Stimulated activated CD4-positive, alpha-beta T cell treated with anti-CD3 and anti-CD28 coated beads, TNF-alpha, amount 100 ng/mL, for 1 hour (primary cell): ENCODE results near the gene SEMA5B.

Experiments used
- DNase-seq, 3 donors: peaks; one replicate each; pipeline ENCODE4 v3.0.0-alpha.2; 2020; ENCODE audit warnings: low read depth in 3 of 3, low spot score in 1 of 3

Gene SEMA5B

GRCh38 chr3:122926811-122927210 lies 100.8 kb downstream of the SEMA5B start:
- DNase-seq: no peak

DNA sequence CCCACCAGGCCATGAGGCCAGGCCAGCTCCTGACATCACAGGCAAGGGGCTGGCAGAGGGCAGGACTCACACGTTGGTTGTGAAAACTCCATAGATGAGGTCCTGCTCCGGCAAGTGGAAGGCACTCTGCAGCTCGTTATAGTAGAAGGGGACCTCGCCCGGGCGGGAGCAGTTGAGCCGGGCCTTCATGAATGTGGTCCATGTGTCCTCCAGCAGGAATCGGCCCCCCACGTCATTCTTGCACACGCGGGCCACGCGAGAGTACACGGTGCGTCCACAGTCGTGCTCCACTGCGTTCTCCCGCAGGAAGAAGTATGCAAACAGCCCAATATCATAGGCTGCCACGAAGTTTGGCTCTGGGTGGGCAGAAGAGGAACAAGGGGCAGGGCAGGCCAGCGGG lies 101.2 kb downstream of the SEMA5B start:
- no peak for DNase-seq

DNA sequence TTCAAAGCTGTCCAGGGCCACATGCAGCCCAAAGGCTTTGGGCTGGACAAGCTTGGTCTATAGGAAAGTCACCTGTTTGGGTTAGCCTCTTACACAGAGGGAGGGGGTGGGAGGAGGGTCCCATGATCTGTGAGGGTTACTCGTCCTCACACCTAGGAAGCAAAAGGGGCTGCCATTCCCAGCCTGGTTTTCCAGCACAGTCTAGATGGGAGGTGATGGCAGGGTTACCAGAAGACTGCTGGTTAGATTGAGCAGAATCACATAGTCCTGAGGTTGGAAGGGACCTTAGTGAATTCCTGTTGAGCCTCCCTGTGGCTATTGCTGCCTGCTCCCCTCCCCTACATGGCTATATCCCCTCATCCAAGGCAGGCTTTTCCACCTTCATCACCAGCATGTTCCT lies 101.8 kb downstream of the SEMA5B start:
- DNase-seq: no peak

DNA sequence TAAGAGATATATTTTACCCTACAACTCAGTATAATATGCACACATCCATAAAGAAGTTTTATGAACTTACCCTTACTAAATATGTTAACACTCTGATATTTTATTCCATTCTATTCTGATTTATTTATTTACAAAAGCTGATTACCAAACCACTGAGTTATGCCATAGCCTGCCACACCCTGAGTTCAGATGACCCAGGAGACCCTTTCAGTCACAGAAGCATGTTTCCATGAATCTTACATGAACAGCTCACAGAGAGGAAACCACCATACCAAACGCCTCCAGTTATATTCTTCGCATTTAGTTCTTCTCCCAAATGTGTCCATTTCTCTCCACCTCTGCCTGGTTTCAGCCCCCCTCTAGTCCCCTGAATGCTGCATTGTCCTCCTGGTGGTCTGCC lies 103.5 kb downstream of the SEMA5B start:
- no peak for DNase-seq

DNA sequence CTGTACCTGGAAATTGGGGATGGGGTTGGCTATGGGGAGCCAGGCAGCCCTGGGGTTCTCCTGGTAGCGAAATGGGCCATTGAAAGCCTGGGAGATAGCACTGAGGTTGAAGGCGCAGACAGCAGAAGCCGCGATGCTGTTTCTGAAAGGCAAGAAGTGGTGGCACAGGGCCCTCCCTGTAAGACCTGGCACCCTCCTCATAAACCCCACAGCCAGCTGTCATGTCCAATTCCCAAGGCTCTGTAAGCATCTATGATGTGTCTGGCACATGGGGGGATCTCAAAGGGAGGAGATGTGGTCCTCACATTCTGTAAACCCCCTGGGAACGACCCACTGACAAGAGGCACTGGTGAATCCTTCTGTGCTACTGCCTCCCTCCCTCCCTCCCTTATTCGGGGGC lies 104.0 kb downstream of the SEMA5B start:
- DNase-seq: no peak

DNA sequence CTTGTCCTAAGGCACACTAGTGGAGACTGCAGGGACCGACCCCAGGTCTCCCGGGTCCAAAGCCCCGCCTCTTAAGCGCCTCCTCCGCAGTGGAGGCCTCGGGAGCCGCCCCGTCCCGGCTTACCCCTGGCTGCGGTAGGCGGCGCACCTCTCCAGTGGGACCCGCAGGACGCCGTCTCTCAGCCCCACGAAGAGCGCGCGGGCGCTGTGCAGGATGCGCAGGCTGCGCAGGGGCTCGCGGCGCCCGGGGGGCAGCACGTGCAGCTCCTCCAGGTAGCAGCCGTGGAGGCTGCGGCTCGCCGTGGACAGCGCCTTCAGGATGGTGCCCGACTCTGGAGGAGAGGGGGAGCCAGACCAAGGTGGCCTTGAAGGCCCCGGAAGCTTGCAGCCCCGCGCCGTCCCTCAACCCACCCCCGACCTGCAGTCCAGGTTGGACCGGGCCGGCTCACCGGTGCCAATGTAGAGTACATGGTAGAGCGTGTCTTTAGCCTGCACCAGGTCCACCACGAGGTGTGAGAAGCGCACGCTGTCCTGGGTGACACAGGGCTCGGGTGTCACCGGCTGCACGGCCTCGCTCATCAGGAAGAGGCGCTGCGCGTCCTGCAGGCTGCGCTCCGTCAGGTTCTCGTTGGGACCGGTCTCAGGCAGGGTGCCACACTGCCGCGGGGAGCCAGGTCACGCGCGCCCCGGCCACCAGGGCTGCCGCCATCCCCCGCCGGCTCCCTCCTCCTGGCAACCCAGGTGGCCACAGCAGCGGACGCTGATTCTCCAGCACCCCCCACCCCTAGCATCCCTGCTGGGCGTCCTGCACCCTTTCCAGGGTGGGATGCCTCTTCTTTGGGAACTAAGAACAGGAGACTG lies 105.5 kb downstream of the SEMA5B start:
- no peak for DNase-seq

DNA sequence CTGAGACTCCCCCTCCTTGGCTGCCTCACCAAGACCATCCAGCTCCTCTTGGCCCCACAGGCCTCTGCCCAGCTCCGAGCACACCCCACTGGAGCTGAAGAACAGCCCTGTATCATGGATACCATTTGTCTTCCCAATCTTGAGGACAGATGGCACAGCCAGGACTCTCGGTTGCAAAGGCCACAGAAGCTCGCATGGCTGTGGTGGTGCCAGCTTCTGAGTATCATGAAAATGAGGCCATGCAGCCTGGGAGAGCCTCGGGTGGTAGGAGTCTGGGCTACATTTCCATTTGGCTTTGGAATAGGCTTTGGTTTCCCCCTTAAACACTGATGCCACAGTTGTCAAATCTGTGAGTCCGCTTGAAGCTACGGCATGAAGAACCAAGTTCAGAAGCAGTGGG lies 106.6 kb downstream of the SEMA5B start:
- DNase-seq: no peak

- DNase-seq: no peak
Observed at GRCh38 chr3:122919291-122919610, 108.3 kb downstream of the SEMA5B start.

DNA sequence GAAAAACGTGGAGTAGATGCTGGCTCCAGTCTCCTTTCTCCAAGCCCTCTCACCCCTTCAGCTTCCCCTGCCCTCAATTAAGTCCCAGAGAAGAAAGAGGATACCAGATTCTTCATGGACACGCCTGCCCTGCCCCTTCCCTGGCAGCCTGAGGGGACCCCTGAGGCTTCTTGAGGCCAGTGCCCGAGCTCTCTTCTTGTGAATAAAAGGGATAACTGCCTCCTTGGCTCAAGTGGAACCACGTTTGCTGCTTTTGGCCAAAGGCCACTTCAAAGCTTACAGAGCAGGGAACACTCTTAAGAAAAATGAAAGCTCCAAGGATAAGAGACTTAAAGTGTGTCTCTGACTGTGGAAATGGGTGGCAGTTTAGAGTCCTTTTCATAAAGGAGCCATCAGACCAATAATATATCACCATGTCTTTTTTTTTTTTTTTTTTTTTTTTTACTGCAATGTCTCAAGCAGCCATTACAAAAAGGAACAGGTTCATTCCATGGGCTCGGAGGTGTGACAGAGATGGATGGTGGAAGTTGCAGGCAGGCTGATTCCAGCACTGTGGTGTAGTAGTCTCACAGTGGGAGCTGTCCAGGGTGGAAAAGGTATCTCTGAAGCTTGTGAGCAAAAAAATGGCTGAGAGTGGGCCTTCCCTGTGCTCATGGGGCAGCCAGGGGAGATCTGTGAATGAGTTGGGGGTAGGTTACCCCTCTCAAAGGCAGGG lies 108.8 kb downstream of the SEMA5B start:
- no peak for DNase-seq

GRCh38 chr3:122917412-122917811 lies 110.2 kb downstream of the SEMA5B start:
- DNase-seq: no peak

GRCh38 chr3:122916580-122916979 lies 111.0 kb downstream of the SEMA5B start:
- DNase-seq: no peak

GRCh38 chr3:122916084-122916483 lies 111.5 kb downstream of the SEMA5B start:
- no peak for DNase-seq

- DNase-seq: no peak
Observed at GRCh38 chr3:122915300-122916055, 112.1 kb downstream of the SEMA5B start.

DNA sequence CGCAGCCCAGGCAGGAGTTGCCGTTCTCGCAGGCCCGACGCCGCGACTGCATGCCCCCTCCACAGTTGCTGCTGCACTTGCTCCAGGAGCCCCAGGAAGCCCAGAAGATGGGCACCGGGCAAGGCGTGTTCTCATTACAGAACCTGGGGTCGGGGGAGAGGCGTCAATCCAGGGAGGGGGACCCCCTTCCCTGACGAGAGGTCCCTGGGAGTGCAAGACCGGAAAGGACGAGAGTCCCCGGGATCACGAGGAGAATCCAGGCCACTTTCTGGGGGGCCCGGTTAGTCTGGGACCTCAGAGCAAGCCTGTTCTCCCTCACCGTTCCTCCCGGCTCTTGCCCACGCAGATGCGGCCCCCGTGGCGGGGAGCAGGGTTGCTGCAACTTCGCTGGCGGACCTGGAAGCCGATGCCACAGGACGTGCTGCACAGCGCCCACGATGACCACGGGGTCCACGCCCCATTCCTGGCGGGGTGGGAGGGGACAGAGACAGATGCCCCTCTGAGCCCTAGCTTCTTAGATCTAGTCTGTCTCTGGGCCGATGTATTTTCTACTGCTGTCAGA lies 113.9 kb downstream of the SEMA5B start:
- DNase-seq: no peak

DNA sequence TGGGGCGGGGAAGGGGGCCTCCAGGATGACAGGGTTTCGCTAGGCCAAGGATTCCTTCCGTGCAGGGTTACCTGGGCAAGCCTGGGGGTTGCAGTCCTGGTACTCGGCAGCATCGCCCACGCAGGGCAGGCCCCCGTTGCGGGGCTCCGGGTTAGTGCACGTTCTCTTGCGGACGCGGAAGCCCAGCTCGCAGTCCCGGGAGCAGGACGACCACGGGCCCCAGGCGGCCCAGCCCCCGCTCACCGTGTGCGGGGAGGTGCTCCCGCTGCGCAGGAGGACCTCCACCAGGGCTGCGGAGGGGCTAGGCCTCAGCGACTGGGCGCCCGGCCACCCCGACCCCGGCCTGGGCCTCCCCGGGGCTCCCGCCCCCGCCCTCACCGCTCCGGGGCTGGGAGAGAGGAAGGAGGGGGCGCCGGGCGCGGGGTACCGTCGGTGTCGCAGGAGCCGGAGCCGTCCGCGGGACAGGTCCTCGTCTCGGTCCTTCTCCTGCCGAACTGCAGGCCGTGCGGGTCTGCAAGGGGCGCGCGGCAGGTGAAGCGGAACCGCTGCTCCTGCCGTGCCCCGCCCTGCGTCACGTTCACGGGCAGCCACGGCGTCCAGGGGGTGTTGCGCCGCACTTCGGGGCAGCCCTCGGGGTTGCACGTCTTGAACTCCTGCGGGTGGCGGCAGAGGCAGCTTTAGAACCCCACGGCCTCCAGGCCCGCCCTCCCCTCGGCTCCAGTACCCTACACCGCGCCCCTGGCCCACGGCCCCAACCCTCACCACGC lies 114.6 kb downstream of the SEMA5B start:
- DNase-seq: no peak

GRCh38 chr3:122911901-122912300 lies 115.7 kb downstream of the SEMA5B start:
- DNase-seq: no peak

DNA sequence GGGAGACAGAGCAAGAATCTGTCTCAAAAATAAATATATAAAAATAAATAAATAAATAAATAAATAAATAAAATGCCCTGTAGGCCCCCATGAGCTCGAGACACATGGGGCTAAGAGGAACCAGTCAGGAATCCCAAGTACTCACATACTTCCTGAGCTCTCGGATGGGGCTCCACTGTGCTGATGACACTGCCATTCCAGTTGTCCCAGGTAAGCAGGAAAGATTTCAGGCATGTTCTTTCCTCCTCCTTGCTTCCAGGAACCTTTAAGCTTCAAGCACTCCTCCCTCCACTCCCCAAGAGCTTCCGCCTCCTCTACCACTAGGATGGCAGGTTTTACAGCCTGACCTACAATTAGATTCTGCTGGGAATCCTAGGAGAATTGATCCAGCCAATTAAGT lies 119.3 kb downstream of the SEMA5B start:
- no peak for DNase-seq

GRCh38 chr3:122907471-122907870 lies 120.1 kb downstream of the SEMA5B start:
- no peak for DNase-seq

GRCh38 chr3:122903171-122903570 lies 124.4 kb downstream of the SEMA5B start:
- no peak for DNase-seq

DNA sequence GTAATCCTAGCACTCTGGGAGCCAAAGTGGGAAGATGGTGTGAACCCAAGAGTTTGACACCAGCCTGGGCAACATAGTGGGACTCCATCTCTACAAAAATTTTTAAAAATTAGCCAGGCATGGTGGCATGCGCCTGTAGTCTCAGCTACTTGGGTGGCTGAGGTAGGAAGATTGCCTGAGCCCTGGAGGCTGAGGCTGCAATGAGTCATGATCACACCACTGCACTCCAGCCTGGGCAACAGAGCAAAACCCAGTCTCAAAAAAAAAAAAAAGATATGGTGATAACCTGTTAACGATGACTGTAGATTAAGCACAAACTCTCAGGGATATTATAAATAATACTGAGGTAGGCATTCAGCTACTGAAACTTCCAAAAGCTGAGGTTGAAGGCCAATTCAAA lies 125.2 kb downstream of the SEMA5B start:
- DNase-seq: no peak

DNA sequence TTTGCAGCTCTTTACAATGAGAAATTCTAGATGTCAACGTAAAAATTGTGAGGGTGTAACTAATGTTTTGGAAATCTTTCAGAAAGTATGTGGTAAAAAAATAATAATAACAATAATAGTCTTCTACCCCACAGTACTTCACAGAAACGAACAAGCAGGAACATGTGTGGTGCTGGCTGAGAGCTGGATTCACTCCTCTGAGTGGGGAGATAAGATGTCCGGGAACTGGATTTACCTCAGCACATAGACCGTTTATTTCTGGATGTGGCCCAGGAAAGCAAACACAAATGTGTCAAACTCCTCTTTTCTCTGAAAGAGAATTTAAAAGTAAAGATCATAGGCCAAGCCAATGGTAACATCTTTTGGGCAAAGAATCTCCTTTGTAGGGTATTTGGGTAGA lies 129.3 kb downstream of the SEMA5B start:
- DNase-seq: no peak
